Measurements from ENCODE around the gene GPI. TPM values are rescaled to one million over a fixed set of nuclear protein-coding genes. Genes with fewer than 3 reads are reported as not detected.

Gene GPI
- total and polyA plus RNA-seq, 2 of the 13 experiments (the other 11 are each of a cell fraction or from before 2014, with no cell fraction given): 147 to 167 TPM

GRCh38 chr19:34359140-34359953 lies 5.6 kb upstream of the GPI start (continued):
- TF ChIP-seq, protein P1, sequence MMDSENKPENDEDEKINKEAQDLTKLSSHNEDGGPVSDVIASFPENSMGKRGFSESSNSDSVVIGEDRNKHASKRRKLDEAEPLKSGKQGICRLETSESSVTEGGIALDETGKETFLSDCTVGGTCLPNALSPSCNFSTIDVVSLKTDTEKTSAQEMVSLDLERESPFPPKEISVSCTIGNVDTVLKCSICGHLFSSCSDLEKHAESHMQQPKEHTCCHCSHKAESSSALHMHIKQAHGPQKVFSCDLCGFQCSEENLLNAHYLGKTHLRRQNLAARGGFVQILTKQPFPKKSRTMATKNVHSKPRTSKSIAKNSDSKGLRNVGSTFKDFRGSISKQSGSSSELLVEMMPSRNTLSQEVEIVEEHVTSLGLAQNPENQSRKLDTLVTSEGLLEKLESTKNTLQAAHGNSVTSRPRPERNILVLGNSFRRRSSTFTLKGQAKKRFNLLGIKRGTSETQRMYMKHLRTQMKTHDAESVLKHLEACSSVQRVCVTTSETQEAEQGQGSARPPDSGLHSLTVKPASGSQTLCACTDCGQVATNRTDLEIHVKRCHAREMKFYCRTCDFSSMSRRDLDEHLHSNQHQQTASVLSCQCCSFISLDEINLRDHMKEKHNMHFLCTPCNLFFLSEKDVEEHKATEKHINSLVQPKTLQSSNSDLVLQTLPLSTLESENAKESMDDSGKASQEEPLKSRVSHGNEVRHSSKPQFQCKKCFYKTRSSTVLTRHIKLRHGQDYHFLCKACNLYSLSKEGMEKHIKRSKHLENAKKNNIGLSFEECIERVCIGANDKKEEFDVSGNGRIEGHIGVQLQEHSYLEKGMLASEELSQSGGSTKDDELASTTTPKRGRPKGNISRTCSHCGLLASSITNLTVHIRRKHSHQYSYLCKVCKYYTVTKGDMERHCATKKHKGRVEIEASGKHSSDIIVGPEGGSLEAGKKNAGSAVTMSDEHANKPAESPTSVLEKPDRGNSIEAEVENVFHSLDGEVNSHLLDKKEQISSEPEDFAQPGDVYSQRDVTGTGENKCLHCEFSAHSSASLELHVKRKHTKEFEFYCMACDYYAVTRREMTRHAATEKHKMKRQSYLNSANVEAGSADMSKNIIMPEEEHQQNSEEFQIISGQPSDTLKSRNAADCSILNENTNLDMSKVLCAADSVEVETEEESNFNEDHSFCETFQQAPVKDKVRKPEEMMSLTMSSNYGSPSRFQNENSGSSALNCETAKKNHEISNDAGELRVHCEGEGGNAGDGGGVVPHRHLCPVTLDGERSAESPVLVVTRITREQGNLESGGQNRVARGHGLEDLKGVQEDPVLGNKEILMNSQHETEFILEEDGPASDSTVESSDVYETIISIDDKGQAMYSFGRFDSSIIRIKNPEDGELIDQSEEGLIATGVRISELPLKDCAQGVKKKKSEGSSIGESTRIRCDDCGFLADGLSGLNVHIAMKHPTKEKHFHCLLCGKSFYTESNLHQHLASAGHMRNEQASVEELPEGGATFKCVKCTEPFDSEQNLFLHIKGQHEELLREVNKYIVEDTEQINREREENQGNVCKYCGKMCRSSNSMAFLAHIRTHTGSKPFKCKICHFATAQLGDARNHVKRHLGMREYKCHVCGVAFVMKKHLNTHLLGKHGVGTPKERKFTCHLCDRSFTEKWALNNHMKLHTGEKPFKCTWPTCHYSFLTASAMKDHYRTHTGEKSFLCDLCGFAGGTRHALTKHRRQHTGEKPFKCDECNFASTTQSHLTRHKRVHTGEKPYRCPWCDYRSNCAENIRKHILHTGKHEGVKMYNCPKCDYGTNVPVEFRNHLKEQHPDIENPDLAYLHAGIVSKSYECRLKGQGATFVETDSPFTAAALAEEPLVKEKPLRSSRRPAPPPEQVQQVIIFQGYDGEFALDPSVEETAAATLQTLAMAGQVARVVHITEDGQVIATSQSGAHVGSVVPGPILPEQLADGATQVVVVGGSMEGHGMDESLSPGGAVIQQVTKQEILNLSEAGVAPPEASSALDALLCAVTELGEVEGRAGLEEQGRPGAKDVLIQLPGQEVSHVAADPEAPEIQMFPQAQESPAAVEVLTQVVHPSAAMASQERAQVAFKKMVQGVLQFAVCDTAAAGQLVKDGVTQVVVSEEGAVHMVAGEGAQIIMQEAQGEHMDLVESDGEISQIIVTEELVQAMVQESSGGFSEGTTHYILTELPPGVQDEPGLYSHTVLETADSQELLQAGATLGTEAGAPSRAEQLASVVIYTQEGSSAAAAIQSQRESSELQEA (CRISPR knock-in tag; IDR thresholded peaks at IDR 0.05; ENCODE audit: not compliant biosample characterization): no peak
- no peak for TF ChIP-seq AGO2 (optimal IDR thresholded peaks at IDR 0.05; ENCODE audit: low read depth, low read length)
- TF ChIP-seq, protein P2, sequence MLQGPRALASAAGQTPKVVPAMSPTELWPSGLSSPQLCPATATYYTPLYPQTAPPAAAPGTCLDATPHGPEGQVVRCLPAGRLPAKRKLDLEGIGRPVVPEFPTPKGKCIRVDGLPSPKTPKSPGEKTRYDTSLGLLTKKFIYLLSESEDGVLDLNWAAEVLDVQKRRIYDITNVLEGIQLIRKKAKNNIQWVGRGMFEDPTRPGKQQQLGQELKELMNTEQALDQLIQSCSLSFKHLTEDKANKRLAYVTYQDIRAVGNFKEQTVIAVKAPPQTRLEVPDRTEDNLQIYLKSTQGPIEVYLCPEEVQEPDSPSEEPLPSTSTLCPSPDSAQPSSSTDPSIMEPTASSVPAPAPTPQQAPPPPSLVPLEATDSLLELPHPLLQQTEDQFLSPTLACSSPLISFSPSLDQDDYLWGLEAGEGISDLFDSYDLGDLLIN (CRISPR knock-in tag; IDR thresholded peaks at IDR 0.05; ENCODE audit: borderline replicate concordance): 0 out of 2 replicates have a peak, but pooled peaks have one; percentile 18
- peak; percentile 6; the same call in 1 of the 2 replicates for TF ChIP-seq HNF4G (IDR thresholded peaks at IDR 0.05; ENCODE audit: borderline replicate concordance, low read depth, low read length)
- TF ChIP-seq HNF4G (CRISPR knock-in tag; IDR thresholded peaks at IDR 0.05; ENCODE audit: borderline replicate concordance, low read depth): 0 out of 2 replicates have a peak, but pooled peaks have one; percentile 57
- peak; percentile 90 for TF ChIP-seq CSRNP1 (CRISPR knock-in tag; IDR thresholded peaks at IDR 0.05)
- peak; percentile 57; the same call in 1 of the 2 replicates for TF ChIP-seq KMT2A (CRISPR knock-in tag; IDR thresholded peaks at IDR 0.05)
- TF ChIP-seq ZNF800 (CRISPR knock-in tag; IDR thresholded peaks at IDR 0.05): no peak
- no peak for TF ChIP-seq FOXK2 (IDR thresholded peaks at IDR 0.05)
- peak; percentile 86 for TF ChIP-seq DMAP1 (CRISPR knock-in tag; IDR thresholded peaks at IDR 0.05)
